Measurements from ENCODE around the gene STRA6. TPM values are rescaled to one million over a fixed set of nuclear protein-coding genes. Genes with fewer than 3 reads are reported as not detected.

The STRA6 gene
- total RNA-seq, 1 experiment from 2014 or later, result 2.1 TPM

GRCh38 chr15:74171965-74172541, 30.5 kb downstream of the STRA6 start:
- BruUV-seq (replicated peaks), result no TSS peak
- H3K4me3 Mint-ChIP-seq (ENCODE audit: unreplicated experiment), result no peak overlapping the region
- Histone ChIP-seq H3K27me3 (replicated peaks; ENCODE audit: control insufficient read depth, insufficient read depth, low read length) (no peaks in the 10 kb centered on the region), H3K9me3 (no peaks in the 10 kb centered on the region), H3K36me3 (ENCODE audit: control insufficient read depth, insufficient read depth, low read length) (no peaks in the 10 kb centered on the region), H3K4me1 (no peaks in the 10 kb centered on the region), H3K4me3 (ENCODE audit: low read depth, low read length) (no peak overlapping the region)
- CTCF ChIA-PET, result no interaction called here
- no peaks in the 10 kb centered on the region for H3K9me3 Mint-ChIP-seq (ENCODE audit: unreplicated experiment)
- POLR2A ChIA-PET, result no interaction called here
- H3K27me3 Mint-ChIP-seq (ENCODE audit: insufficient read depth, unreplicated experiment), result peaks cover 5% of the 10 kb centered on the region
- no peaks in the 10 kb centered on the region for H3K36me3 Mint-ChIP-seq (ENCODE audit: insufficient read depth, unreplicated experiment)
- no peak for DNase-seq
- H3K27ac Mint-ChIP-seq (ENCODE audit: unreplicated experiment), result no peak overlapping the region
- intact Hi-C loops (cut with micrococcal nuclease; ENCODE audit: unreplicated experiment), result no loop called here
- H3K4me1 Mint-ChIP-seq (ENCODE audit: low read depth, unreplicated experiment), result no peaks in the 10 kb centered on the region
- TF ChIP-seq CTCF (IDR thresholded peaks at IDR 0.05; ENCODE audit: insufficient read depth in 1 of 2, low read depth in 1 of 2, low read length in 1 of 2, severe bottlenecking in 1 of 2, unreplicated experiment in 1 of 2), result no peak

GRCh38 chr15:74170875-74171578, 31.6 kb downstream of the STRA6 start:
- no TSS peak for BruUV-seq (replicated peaks)
- Histone ChIP-seq H3K27me3 (replicated peaks; ENCODE audit: control insufficient read depth, insufficient read depth, low read length) (no peaks in the 10 kb centered on the region), H3K36me3 (ENCODE audit: control insufficient read depth, insufficient read depth, low read length) (no peaks in the 10 kb centered on the region), H3K4me3 (ENCODE audit: low read depth, low read length) (no peak overlapping the region), H3K9me3 (no peaks in the 10 kb centered on the region), H3K4me1 (no peaks in the 10 kb centered on the region)
- ChIA-PET CTCF (no interaction called here), POLR2A (no interaction called here)
- H3K27ac Mint-ChIP-seq (ENCODE audit: unreplicated experiment), result no peak overlapping the region
- no peak for TF ChIP-seq CTCF (IDR thresholded peaks at IDR 0.05; ENCODE audit: insufficient read depth in 1 of 2, low read depth in 1 of 2, low read length in 1 of 2, severe bottlenecking in 1 of 2, unreplicated experiment in 1 of 2)
- intact Hi-C loops (cut with micrococcal nuclease; ENCODE audit: unreplicated experiment), result no loop called here
- no peak for DNase-seq
- H3K9me3 Mint-ChIP-seq (ENCODE audit: unreplicated experiment), result no peaks in the 10 kb centered on the region
- peaks cover 5% of the 10 kb centered on the region for H3K27me3 Mint-ChIP-seq (ENCODE audit: insufficient read depth, unreplicated experiment)
- no peak overlapping the region for H3K4me3 Mint-ChIP-seq (ENCODE audit: unreplicated experiment)
- no peaks in the 10 kb centered on the region for H3K36me3 Mint-ChIP-seq (ENCODE audit: insufficient read depth, unreplicated experiment)
- H3K4me1 Mint-ChIP-seq (ENCODE audit: low read depth, unreplicated experiment), result no peaks in the 10 kb centered on the region

- no peak overlapping the region for H3K4me3 Mint-ChIP-seq (ENCODE audit: unreplicated experiment)
- POLR2A ChIA-PET, result no interaction called here
- DNase-seq, result no peak
Measured at GRCh38 chr15:74170071-74170844, 32.3 kb downstream of the STRA6 start.

More at GRCh38 chr15:74170071-74170844, 32.3 kb downstream of the STRA6 start:
- intact Hi-C loops (cut with micrococcal nuclease; ENCODE audit: unreplicated experiment), result no loop called here
- no peak for TF ChIP-seq CTCF (IDR thresholded peaks at IDR 0.05; ENCODE audit: insufficient read depth in 1 of 2, low read depth in 1 of 2, low read length in 1 of 2, severe bottlenecking in 1 of 2, unreplicated experiment in 1 of 2)
- no TSS peak for BruUV-seq (replicated peaks)
- H3K36me3 Mint-ChIP-seq (ENCODE audit: insufficient read depth, unreplicated experiment), result no peaks in the 10 kb centered on the region
- Histone ChIP-seq H3K4me1 (no peaks in the 10 kb centered on the region), H3K36me3 (ENCODE audit: control insufficient read depth, insufficient read depth, low read length) (no peaks in the 10 kb centered on the region), H3K27me3 (replicated peaks; ENCODE audit: control insufficient read depth, insufficient read depth, low read length) (no peaks in the 10 kb centered on the region), H3K9me3 (no peaks in the 10 kb centered on the region), H3K4me3 (ENCODE audit: low read depth, low read length) (no peak overlapping the region)
- CTCF ChIA-PET, result no interaction called here
- H3K9me3 Mint-ChIP-seq (ENCODE audit: unreplicated experiment), result no peaks in the 10 kb centered on the region
- H3K27ac Mint-ChIP-seq (ENCODE audit: unreplicated experiment), result no peak overlapping the region
- no peaks in the 10 kb centered on the region for H3K4me1 Mint-ChIP-seq (ENCODE audit: low read depth, unreplicated experiment)
- peaks cover 9% of the 10 kb centered on the region for H3K27me3 Mint-ChIP-seq (ENCODE audit: insufficient read depth, unreplicated experiment)
